ENCODE results near the gene OLFM1.

The OLFM1 gene

DNA sequence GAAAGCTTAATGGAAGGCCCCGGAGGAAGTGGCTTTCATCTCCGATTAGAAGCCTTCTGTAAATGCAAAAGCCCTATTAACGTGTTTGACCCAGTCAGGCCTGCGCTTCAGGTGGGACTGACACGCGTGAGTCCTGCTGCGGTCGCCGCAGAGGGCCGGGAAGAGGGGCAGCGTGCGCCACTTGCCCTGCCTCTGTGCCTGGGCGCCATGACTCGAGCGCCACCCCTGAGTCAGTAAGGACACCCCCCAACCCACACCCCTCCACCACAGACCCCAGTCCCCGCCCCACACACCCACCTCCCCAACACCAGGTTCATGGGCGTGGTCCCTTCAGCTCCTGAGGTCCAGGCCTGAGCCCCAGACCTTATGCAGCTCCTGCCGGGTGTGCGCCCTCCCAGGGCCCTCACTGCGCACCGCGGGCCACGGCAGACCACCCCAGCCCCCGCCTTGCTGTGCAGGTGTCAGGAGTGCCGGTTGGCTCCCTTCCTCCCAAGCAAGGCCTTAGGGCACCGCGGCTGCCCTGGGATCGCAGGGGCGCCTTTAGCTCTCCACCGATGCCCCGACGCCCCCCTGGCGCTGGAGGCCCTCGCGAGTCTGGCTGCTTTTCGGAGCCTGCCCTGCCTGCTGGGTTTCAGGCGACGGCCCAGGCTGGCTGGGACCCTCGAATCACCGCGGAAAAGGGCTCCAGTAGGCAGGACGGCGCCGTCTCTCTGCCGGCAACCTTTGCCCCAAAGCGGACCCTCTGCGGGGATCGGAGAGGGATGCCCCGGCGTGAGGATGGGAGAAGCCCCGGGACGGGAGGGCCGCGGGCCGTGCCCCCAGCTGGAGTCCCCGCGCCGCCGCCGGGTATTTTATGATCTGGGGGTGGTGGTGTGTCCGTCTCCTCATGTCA lies 625 bp upstream of the OLFM1 start:
- TF ChIP-seq, protein P1, sequence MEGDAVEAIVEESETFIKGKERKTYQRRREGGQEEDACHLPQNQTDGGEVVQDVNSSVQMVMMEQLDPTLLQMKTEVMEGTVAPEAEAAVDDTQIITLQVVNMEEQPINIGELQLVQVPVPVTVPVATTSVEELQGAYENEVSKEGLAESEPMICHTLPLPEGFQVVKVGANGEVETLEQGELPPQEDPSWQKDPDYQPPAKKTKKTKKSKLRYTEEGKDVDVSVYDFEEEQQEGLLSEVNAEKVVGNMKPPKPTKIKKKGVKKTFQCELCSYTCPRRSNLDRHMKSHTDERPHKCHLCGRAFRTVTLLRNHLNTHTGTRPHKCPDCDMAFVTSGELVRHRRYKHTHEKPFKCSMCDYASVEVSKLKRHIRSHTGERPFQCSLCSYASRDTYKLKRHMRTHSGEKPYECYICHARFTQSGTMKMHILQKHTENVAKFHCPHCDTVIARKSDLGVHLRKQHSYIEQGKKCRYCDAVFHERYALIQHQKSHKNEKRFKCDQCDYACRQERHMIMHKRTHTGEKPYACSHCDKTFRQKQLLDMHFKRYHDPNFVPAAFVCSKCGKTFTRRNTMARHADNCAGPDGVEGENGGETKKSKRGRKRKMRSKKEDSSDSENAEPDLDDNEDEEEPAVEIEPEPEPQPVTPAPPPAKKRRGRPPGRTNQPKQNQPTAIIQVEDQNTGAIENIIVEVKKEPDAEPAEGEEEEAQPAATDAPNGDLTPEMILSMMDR (IDR thresholded peaks at IDR 0.05; ENCODE audit: low read depth, low read length), result no peak

DNA sequence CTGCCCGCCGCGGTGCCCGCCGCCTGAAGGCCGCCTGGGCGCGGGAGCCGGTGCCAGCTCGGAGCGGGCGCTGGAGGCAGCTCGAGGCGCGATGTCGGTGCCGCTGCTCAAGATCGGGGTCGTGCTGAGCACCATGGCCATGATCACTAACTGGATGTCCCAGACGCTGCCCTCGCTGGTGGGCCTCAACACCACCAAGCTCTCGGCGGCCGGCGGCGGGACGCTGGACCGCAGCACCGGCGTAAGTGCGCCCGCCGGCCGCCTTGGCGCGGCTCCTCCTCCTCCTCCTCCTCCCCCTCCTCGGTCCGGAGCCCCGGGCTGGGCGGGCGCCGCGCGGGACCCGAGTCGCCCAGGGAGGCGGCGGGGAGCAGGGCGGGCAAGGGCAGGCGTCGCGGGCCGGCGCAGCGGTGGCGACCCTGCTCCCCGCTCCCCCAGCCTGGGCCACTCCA lies 455 bp downstream of the OLFM1 start:
- TF ChIP-seq, protein P1 (IDR thresholded peaks at IDR 0.05; ENCODE audit: low read depth, low read length), result no peak
- H3K4me3 ChIP-seq (ENCODE audit: low read depth, low read length), result no peak overlapping the region

More for the DNA sequence above, 625 bp upstream of the OLFM1 start:
- no peak overlapping the region for H3K4me3 ChIP-seq (ENCODE audit: low read depth, low read length)

DNA sequence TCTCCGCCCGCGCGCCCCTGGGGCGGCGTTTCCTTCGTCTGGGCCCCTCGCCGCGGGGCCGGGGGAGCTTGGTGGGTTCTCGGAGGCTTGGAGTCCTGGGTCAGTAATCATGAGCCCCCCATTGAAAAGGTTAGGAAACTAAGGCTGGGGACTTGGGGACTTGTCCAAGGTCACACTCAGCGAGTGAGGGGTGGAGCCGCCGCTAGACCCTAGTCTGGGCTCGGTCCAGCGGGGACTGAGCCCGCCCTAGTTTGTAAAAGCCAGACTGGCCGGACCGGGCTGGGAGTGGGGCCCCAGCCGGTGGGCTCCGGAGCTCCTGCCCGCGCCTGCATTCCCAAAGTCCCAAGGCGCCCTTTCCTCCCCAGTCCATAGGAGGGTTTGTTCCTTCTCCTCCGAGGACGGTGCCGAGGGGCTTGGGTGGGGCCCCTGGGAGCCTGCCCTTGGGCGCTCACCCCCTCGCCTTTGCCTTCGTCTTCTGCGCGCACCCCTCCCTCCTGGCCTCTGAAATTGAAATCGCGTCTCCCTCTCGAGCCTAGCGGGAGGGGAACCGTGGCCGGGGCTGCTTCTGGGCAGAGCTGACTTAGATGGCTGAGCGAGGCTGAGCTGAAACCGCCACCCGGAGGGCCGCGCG lies 995 bp downstream of the OLFM1 start:
- TF ChIP-seq, protein P1 (IDR thresholded peaks at IDR 0.05; ENCODE audit: low read depth, low read length), result no peak
- H3K4me3 ChIP-seq (ENCODE audit: low read depth, low read length), result no peak overlapping the region

DNA sequence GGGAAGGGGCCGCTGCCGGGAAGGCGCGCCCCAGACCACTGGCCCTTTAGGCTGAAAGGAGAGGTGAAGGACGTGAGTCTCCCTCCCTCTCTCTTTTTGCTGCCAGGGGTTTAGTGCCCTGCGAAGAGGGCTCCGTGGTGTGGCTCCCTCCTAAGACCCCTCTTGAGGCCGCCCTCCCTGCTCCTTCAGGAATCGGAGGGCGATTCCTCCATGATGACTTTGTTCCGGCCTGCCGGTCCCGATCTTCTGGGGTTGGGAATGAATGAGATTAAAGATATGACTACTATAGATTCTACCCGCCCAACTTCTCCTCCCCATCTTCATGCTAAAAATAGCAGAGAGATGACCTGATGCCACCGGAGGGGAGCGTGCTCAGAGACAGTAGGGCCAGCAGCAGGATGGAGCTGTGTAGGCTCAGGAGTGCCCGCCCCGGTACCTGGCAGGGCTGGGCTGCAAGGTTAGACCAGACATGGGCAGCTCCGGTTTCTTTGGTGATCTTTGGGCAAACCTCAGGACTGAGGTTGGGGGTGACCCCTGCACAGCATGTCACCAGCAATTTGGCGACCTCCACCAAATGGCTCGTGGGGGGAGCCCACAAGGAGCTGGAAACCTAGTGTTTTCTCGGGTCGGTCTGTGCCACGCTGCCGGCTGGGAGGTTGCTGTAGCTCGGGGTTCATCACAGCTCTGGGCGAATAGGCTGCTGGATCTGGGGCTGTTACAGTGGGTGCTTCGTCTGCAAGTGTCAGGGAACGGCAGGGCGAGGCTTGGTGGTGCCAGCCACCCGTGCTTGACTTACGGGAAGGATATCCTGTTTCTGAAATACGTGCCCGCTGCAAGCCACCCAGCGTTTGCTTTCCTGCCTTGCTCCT lies 1.7 kb downstream of the OLFM1 start:
- TF ChIP-seq, protein P1 (IDR thresholded peaks at IDR 0.05; ENCODE audit: low read depth, low read length), result no peak
- H3K4me3 ChIP-seq (ENCODE audit: low read depth, low read length), result no peak overlapping the region

DNA sequence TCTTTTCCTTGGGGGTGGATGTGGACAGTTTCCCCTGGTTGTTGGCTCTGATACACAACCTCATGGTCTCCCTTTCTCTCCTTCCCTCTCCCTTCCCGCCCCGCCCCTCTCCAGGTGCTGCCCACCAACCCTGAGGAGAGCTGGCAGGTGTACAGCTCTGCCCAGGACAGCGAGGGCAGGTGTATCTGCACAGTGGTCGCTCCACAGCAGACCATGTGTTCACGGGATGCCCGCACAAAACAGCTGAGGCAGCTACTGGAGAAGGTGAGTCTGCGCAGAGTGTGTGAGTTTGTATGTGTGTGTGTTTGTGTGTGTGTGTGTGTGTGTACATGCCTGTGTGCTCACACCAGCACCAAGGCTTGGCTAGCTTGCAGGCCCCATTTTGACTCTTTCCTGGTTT lies 2.6 kb downstream of the OLFM1 start:
- H3K4me3 ChIP-seq (ENCODE audit: low read depth, low read length), result no peak overlapping the region
- TF ChIP-seq, protein P1 (IDR thresholded peaks at IDR 0.05; ENCODE audit: low read depth, low read length), result no peak

DNA sequence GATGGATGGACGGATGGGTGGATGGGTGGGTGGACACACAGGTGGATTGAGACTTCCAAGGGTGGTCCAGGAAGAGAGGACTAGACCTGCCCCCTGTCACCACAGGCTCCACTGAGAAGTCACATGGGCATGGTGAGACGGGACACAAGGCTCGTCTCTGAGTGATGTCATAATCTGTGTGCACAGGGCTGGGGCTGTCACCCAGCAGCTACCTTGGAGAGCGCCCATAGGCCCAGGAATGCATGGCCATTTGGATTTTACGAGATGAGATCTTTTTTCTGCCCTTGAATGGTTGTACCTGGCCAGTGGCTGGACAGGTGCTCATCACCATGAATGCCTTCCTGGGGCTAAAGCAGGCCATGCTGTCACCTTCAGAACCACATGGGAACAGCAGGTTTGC lies 3.1 kb downstream of the OLFM1 start:
- no peak overlapping the region for H3K4me3 ChIP-seq (ENCODE audit: low read depth, low read length)
- TF ChIP-seq, protein P1 (IDR thresholded peaks at IDR 0.05; ENCODE audit: low read depth, low read length), result no peak
